Keratinocyte (primary cell): Measurements from ENCODE around the gene HPCAL4.

Experiments used
- CTCF ChIP-seq, 3 experiments: IDR thresholded peaks in 1 of 3; conservative IDR thresholded peaks in 1 of 3; optimal IDR thresholded peaks in 1 of 3; 2 replicates in 2 of 3; 3 replicates in 1 of 3; pipeline versions ENCODE3 to v1.5.1; 2011; ENCODE audit warnings: low read length in 3 of 3, mild to moderate bottlenecking in 3 of 3, moderate library complexity in 2 of 3, control low read depth in 1 of 3, inconsistent platforms in 1 of 3; ENCODE audit not compliant: insufficient read depth in 2 of 3; ENCODE audit errors: extremely low read depth in 1 of 3
- EZH2 ChIP-seq: IDR thresholded peaks from one replicate; pipeline ENCODE4 v1.6.1; 2012; ENCODE audit warnings: inconsistent platforms, mild to moderate bottlenecking, low read length, moderate library complexity

DNA sequence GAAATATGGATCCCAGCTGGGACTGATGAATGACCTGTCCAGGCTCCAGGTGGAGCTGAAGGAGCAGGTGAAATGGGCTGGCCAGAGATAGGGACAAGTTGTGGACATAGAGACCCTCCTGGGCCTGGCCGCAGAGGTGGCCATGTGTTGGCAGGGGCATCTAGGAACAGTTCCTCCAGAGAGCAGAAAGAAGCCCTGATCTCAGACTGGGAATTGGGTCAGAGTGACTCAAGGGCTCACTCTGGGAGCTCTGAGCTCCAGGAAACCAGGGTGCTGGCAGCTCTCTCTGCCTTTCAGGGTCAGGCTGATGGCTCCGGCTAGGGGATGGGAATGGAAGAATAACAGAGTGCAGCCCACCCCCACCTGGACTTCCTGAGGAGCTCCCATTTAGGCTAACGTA is 22.3 kb downstream of the HPCAL4 start:
- no peak for TF ChIP-seq CTCF (optimal IDR thresholded peaks at IDR 0.05 in 1 of 3, IDR thresholded peaks at IDR 0.05 in 1 of 3, conservative IDR thresholded peaks at IDR 0.05 in 1 of 3; ENCODE audit: extremely low read depth in 1 of 3, insufficient read depth in 2 of 3, low read length in 3 of 3)
- no peak for TF ChIP-seq EZH2
